Measurements from ENCODE around the gene AKNA. TPM values are rescaled to one million over a fixed set of nuclear protein-coding genes. Genes with fewer than 3 reads are reported as not detected.

AKNA gene
- total and polyA plus RNA-seq, 2 of the 8 experiments (the other 6 are each of a cell fraction or from before 2014, with no cell fraction given): 21.0 to 27.4 TPM

DNA sequence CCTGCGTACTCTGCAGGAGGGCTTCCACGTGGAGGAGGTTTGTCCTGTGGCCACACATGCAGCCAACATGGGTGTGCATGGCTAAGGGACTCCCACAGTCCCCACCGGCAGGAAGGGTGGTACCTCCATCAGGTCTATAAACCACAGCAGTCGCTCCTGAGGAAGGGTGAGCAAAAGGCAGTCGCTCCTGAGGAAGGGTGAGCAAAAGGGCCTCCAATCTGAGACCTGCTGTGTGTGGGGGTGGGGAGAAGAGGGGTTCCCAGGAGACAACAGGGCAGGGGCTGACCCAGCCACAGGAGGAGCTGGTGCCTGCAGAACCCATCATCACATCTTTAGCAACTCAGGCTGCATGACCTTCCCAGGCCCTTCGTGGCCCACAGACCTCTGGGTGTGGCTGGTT is 30.3 kb upstream of the AKNA start:
- TF ChIP-seq CHD2 (IDR thresholded peaks at IDR 0.05; ENCODE audit: low read length) (no peak), BACH1 (IDR thresholded peaks at IDR 0.05; ENCODE audit: low read length) (no peak), JUND (IDR thresholded peaks at IDR 0.05; ENCODE audit: low read length) (no peak), SRF (IDR thresholded peaks at IDR 0.05; ENCODE audit: low read depth, low read length) (no peak), CTBP2 (IDR thresholded peaks at IDR 0.05; ENCODE audit: borderline replicate concordance, insufficient read depth, insufficient read length, low read length) (no peak), TAF7 (optimal IDR thresholded peaks at IDR 0.05; ENCODE audit: borderline replicate concordance, low read depth, low read length) (no peak), SUZ12 (IDR thresholded peaks at IDR 0.05; ENCODE audit: low read length) (no peak), MAX (IDR thresholded peaks at IDR 0.05) (no peak), BRCA1 (IDR thresholded peaks at IDR 0.05; ENCODE audit: low read depth, low read length) (no peak), HDAC6 (IDR thresholded peaks at IDR 0.05; ENCODE audit: low read depth, low read length) (no peak), GTF2F1 (IDR thresholded peaks at IDR 0.05; ENCODE audit: borderline replicate concordance, low read depth, low read length) (no peak)
- Histone ChIP-seq H4K8ac (ENCODE audit: extremely low read depth, insufficient read depth, low read length) (no peak overlapping the region), H2BK15ac (ENCODE audit: low read length) (no peak overlapping the region), H4K20me1 (replicated peaks in 1 of 2; ENCODE audit: control insufficient read depth in 1 of 2, insufficient read depth in 2 of 2, low read length in 2 of 2) (no peaks in the 10 kb centered on the region), H3K4me3 (ENCODE audit: extremely low read depth in 1 of 4, insufficient read depth in 2 of 4, low read depth in 3 of 4, low read length in 4 of 4) (no peak overlapping the region), H3K23me2 (ENCODE audit: low read depth, low read length) (no peaks in the 10 kb centered on the region), H3K36me3 (ENCODE audit: control insufficient read depth in 2 of 4, insufficient read depth in 4 of 4, low read length in 3 of 4) (no peaks in the 10 kb centered on the region; a peak in 1 of 8 replicates), H3K9ac (replicated peaks in 1 of 4; ENCODE audit: extremely low read depth in 1 of 4, low read depth in 3 of 4, low read length in 3 of 4) (no peak overlapping the region), H3K27me3 (replicated peaks in 1 of 4; ENCODE audit: control insufficient read depth in 3 of 4, extremely low read depth in 1 of 4, insufficient read depth in 3 of 4, low read length in 3 of 4) (no peaks in the 10 kb centered on the region), H3K23ac (ENCODE audit: insufficient read length) (no peak overlapping the region), H3K9me3 (ENCODE audit: insufficient read depth in 2 of 2, low read depth in 1 of 2, low read length in 1 of 2) (no peaks in the 10 kb centered on the region), H3K79me2 (ENCODE audit: control insufficient read depth in 1 of 2, insufficient read depth in 2 of 2, low read length in 2 of 2) (no peaks in the 10 kb centered on the region), H2BK20ac (ENCODE audit: low read length) (no peak overlapping the region), H2BK12ac (ENCODE audit: low read depth, low read length) (no peak overlapping the region), H2AFZ (ENCODE audit: low read length) (no peak overlapping the region), H3K56ac (replicated peaks; ENCODE audit: insufficient read length, low read depth, low read length) (no peak overlapping the region), H3K4me1 (replicated peaks in 1 of 4; ENCODE audit: control insufficient read depth in 3 of 4, insufficient read depth in 4 of 4, low read length in 3 of 4) (peaks cover 2 to 7% (median 5%) of the 10 kb centered on the region in 4 experiments; a peak in 6 of 7 replicates), H3K79me1 (ENCODE audit: low read depth, low read length) (no peaks in the 10 kb centered on the region), H4K5ac (ENCODE audit: insufficient read length, low read depth, low read length) (no peak overlapping the region), H3K4ac (replicated peaks; ENCODE audit: insufficient read length, low read depth, low read length) (no peak overlapping the region), H4K91ac (replicated peaks; ENCODE audit: insufficient read length, low read length) (no peak overlapping the region), H2BK5ac (ENCODE audit: low read depth, low read length) (no peak overlapping the region), H3K4me2 (ENCODE audit: insufficient read depth in 1 of 2, low read depth in 2 of 2, low read length in 2 of 2) (no peak overlapping the region), H3K14ac (ENCODE audit: insufficient read length) (no peak overlapping the region), H3K27ac (ENCODE audit: low read depth, low read length) (no peak overlapping the region), H3K18ac (ENCODE audit: extremely low read depth, low read length) (no peak overlapping the region), H2BK120ac (replicated peaks; ENCODE audit: low read depth, low read length) (no peak overlapping the region), H2AK5ac (ENCODE audit: low read depth, low read length) (no peak overlapping the region)
- POLR2A ChIA-PET (ENCODE audit: partially characterized antibody): interaction anchor here (1.6 to 2.3 kb wide), 2 partner anchors 9 to 11 kb away, joined by 3 to 4 read pairs; no protein-coding TSS in a partner anchor
- DNase-seq (ENCODE audit: low read depth in 1 of 2, low spot score in 2 of 2) (no peak), FAIRE-seq (no peak)
- CTCF ChIA-PET (ENCODE audit: partially characterized antibody): interaction anchor here (1.4 to 22.5 kb wide), 5 partner anchors 14 to 244 kb away, joined by 3 to 271 read pairs (median 9); no protein-coding TSS in a partner anchor
- 91% methylated on average over 6 of the region's 6 CpGs; no CpG with 5 or more reads in 1 of the 2 experiments for WGBS, 2 experiments (ENCODE audit: extremely low coverage in 1 of 2, insufficient coverage in 1 of 2, insufficient read length in 1 of 2, insufficient replicate concordance in 2 of 2, low coverage in 1 of 2, low lambda C conversion rate in 2 of 2, missing lambda C conversion rate in 1 of 2)
